ENCODE results near the gene UBE3C. TPM values are rescaled to one million over a fixed set of nuclear protein-coding genes. Genes with fewer than 3 reads are reported as not detected.

Gene UBE3C
- total RNA-seq, 4 donors from 2014 or later, result 47.9 to 91.8 (median 66.2) TPM

DNA sequence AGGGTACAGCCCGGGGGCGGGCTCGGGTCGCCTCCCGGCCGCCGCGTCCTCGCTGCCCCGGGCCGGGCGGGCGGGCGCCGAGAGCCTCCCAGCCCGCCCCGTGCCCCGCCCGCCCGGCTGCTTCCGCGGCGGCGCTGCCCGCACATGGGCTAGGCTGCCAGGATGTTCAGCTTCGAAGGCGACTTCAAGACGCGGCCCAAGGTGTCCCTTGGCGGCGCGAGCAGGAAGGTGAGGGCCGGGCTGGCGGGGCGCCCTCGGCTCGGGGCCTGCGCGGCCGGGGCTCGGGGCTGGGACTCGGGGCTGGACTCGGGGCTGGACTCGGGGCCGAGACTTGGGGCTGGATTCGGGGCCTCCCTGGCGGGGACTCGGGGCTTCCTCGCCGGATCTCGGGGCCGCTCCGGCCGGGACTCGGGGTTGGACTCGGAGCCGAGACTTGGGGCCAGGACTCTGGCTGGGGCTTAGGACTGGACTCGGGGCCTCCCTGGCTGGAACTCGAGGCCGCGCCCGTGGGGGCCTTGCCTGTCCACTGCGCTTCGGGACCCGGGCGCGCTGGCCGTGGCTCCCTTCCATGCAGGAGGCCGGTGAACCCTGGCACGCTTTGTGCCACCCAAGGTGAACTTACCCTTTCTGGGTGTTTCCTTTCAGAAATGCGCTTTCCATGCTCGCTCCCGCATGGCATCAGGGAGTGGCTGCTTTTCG is 534 bp downstream of the UBE3C start:
- Histone ChIP-seq H3K4me1 (peaks cover 17 to 26% (median 18%) of the 10 kb centered on the region in 4 donors), H3K4me3 (peak overlapping the region; percentile 66 to 89 (median 77)), H3K27me3 (no peaks in the 10 kb centered on the region), H3K9me3 (no peaks in the 10 kb centered on the region), H3K27ac (peak overlapping the region; percentile 93 to 99 (median 96)), H3K36me3 (no peaks in the 10 kb centered on the region)
- intact Hi-C loops (cut with DNase I; ENCODE audit: low total_unique reads) (no loop called here), in situ Hi-C loops (cut with MboI; ENCODE audit: low pct_ligation_motif_present in 1 of 4, low pct_unique_long_range_greater_than_20kb in 1 of 4, low sequenced_read_pairs in 3 of 4) (loop anchor here in 3 of 4 donors (10.0 to 25.0 kb wide), 2 partner anchors 177 to 184 kb away; no protein-coding TSS in a partner anchor)
- WGBS, 2 donors (ENCODE audit: low coverage in 1 of 2), result 0% methylated on average over 25 of the region's 74 CpGs; no CpG with 5 or more reads in 1 of the 2 donors
- TF ChIP-seq POLR2AphosphoS5 (IDR thresholded peaks at IDR 0.05) (peak in 2 of 3 donors; percentile 24 to 28), POLR2A (IDR thresholded peaks at IDR 0.05) (peak; percentile 4)
- TF ChIP-seq, protein P1, sequence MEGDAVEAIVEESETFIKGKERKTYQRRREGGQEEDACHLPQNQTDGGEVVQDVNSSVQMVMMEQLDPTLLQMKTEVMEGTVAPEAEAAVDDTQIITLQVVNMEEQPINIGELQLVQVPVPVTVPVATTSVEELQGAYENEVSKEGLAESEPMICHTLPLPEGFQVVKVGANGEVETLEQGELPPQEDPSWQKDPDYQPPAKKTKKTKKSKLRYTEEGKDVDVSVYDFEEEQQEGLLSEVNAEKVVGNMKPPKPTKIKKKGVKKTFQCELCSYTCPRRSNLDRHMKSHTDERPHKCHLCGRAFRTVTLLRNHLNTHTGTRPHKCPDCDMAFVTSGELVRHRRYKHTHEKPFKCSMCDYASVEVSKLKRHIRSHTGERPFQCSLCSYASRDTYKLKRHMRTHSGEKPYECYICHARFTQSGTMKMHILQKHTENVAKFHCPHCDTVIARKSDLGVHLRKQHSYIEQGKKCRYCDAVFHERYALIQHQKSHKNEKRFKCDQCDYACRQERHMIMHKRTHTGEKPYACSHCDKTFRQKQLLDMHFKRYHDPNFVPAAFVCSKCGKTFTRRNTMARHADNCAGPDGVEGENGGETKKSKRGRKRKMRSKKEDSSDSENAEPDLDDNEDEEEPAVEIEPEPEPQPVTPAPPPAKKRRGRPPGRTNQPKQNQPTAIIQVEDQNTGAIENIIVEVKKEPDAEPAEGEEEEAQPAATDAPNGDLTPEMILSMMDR (IDR thresholded peaks at IDR 0.05), result no peak
- peak; percentile 64 for DNase-seq

DNA sequence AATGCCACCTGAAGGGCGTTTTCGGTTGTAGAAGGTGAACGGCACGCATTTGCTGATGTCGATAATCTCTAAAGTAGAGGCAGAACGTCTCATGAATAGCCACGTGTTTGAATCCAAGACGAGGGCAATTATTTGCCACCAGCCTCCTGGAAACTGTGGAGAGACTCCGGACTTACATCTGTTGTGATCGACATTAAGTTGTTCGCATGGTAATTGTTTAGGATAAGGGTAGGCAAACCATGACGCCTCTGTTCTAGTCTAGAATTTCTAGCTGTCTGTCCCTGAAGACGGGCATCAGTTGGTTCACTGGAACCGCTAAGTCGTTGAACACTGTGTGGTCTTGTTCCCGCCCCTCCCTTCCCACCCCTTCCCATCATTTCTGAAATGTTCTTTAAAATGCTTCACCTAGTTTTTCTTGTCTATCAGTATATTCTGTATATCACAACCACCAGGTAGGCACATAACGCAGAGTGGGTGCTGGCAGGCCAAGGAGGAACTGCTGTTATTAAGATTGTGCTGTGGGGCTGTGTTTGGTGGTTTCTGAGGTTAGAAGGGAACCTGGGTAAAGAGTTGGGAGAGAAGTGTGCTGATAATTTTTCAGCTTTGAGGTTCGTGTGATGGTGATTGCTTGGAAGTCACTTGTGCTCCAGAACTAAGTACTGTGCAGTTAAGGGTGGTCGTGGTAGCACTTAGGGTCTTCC is 1.2 kb downstream of the UBE3C start:
- H3K4me1 ChIP-seq, result peaks cover 17 to 26% (median 18%) of the 10 kb centered on the region in 4 donors
- H3K36me3 ChIP-seq, result no peaks in the 10 kb centered on the region
- in situ Hi-C loops (cut with MboI; ENCODE audit: low pct_ligation_motif_present in 1 of 4, low pct_unique_long_range_greater_than_20kb in 1 of 4, low sequenced_read_pairs in 3 of 4), result loop anchor here in 3 of 4 donors (10.0 to 25.0 kb wide), 2 partner anchors 178 to 185 kb away; no protein-coding TSS in a partner anchor
- no peak for DNase-seq
- intact Hi-C loops (cut with DNase I; ENCODE audit: low total_unique reads), result no loop called here
- H3K4me3 ChIP-seq, result peak overlapping the region; percentile 66 to 89 (median 77)
- 19 to 62% methylated on average over 5 to 19 of the region's 19 CpGs for WGBS, 2 donors (ENCODE audit: low coverage in 1 of 2)
- H3K27ac ChIP-seq, result peak overlapping the region; percentile 93 to 99 (median 96)
- TF ChIP-seq POLR2A (IDR thresholded peaks at IDR 0.05) (no peak), EP300 (IDR thresholded peaks at IDR 0.05; ENCODE audit: low read depth) (no peak), POLR2AphosphoS5 (IDR thresholded peaks at IDR 0.05) (no peak)
- TF ChIP-seq, protein P1 (IDR thresholded peaks at IDR 0.05), result no peak
- H3K27me3 ChIP-seq, result no peaks in the 10 kb centered on the region
- H3K9me3 ChIP-seq, result no peaks in the 10 kb centered on the region

DNA sequence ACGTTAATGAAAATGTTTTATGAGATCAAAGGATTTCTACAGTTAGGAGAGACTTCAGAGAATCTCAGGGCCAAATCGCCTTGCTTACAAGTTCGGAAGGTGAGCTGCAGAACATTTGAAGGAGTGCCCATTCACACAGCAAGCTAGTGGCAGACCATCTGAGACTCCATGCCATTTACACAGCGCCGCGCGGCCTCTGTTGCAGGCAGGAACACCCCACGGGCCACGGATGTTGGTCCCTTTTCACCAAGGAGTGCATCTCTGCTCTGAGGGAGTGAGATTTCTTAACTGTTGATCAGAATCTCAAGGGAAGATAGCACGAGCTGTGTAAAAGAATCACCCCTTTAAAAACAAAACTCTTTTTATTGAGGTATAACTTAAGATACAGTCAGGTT is 1.8 kb downstream of the UBE3C start:
- WGBS, 2 donors (ENCODE audit: low coverage in 1 of 2), result 38 to 69% methylated on average over 1 to 10 of the region's 10 CpGs
- no peaks in the 10 kb centered on the region for H3K9me3 ChIP-seq
- H3K27me3 ChIP-seq, result no peaks in the 10 kb centered on the region
- H3K4me3 ChIP-seq, result peak overlapping the region in 1 of 4 donors; percentile 85
- in situ Hi-C loops (cut with MboI; ENCODE audit: low pct_ligation_motif_present in 1 of 4, low pct_unique_long_range_greater_than_20kb in 1 of 4, low sequenced_read_pairs in 3 of 4), result loop anchor here in 2 of 4 donors (25.0 kb wide), 1 partner anchor 178 kb away; no protein-coding TSS in a partner anchor
- TF ChIP-seq POLR2AphosphoS5 (IDR thresholded peaks at IDR 0.05) (no peak), POLR2A (IDR thresholded peaks at IDR 0.05) (no peak), EP300 (IDR thresholded peaks at IDR 0.05; ENCODE audit: low read depth) (no peak)
- TF ChIP-seq, protein P1 (IDR thresholded peaks at IDR 0.05), result no peak
- DNase-seq, result no peak
- H3K36me3 ChIP-seq, result no peaks in the 10 kb centered on the region
- peak overlapping the region in 1 of 4 donors; percentile 97 for H3K27ac ChIP-seq
- intact Hi-C loops (cut with DNase I; ENCODE audit: low total_unique reads), result no loop called here
- peaks cover 17 to 26% (median 18%) of the 10 kb centered on the region in 4 donors for H3K4me1 ChIP-seq

DNA sequence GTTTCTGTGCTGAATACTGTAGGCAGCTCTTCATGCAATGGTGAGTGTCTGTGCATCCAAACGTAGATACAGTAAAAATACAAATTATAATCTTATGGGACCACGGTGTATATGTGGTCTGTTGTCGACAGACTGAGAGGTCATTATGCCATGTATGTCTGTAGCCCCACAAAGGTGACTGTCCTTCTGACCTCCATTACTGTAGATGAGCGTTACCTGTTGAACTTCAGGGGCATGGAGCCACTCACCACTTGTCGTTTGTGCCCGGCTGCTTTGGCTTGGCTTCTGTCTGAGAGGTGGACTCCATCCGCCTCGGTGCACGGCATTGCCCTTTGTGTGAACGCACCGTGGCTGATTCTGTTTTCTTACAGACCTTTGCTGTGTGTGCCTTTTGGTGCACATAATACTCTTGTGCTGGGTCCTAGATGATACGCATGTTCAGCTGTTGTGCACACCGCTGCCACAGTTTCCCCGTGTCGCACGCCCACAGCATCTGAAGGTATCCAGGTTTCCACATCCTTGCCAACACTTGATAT is 2.9 kb downstream of the UBE3C start:
- TF ChIP-seq, protein P1 (IDR thresholded peaks at IDR 0.05), result no peak
- no peak for TF ChIP-seq EP300 (IDR thresholded peaks at IDR 0.05; ENCODE audit: low read depth)
- no peak for TF ChIP-seq POLR2A (IDR thresholded peaks at IDR 0.05)
- no peak for TF ChIP-seq POLR2AphosphoS5 (IDR thresholded peaks at IDR 0.05)
- no peak overlapping the region for H3K27ac ChIP-seq
- peaks cover 16 to 26% (median 18%) of the 10 kb centered on the region in 4 donors for H3K4me1 ChIP-seq
- WGBS, 2 donors (ENCODE audit: low coverage in 1 of 2), result 89 to 100% methylated on average over 3 to 16 of the region's 16 CpGs
- H3K36me3 ChIP-seq, result no peaks in the 10 kb centered on the region
- no peak overlapping the region for H3K4me3 ChIP-seq
- intact Hi-C loops (cut with DNase I; ENCODE audit: low total_unique reads) (no loop called here), in situ Hi-C loops (cut with MboI; ENCODE audit: low pct_ligation_motif_present in 1 of 4, low pct_unique_long_range_greater_than_20kb in 1 of 4, low sequenced_read_pairs in 3 of 4) (loop anchor here in 2 of 4 donors (25.0 kb wide), 1 partner anchor 179 kb away; no protein-coding TSS in a partner anchor)
- H3K9me3 ChIP-seq, result no peaks in the 10 kb centered on the region
- no peak for DNase-seq
- H3K27me3 ChIP-seq, result no peaks in the 10 kb centered on the region
